Measurements from ENCODE around the gene GPHN. TPM values are rescaled to one million over a fixed set of nuclear protein-coding genes. Genes with fewer than 3 reads are reported as not detected.

GPHN gene
- total and polyA plus RNA-seq, 10 of the 15 experiments (the other 5 are each of a cell fraction or from before 2014, with no cell fraction given), result 22.3 to 48.8 (median 33.1) TPM

GRCh38 chr14:66649498-66649897, 141.6 kb downstream of the GPHN start (continued):
- peak in 1 of 2 experiments; percentile 81; a peak in 2 of 4 replicates for TF ChIP-seq ETV6 (conservative IDR thresholded peaks at IDR 0.05 in 1 of 2, IDR thresholded peaks at IDR 0.05 in 1 of 2; ENCODE audit: borderline replicate concordance in 1 of 2, low read depth in 1 of 2)
- no peak for TF ChIP-seq NFXL1 (IDR thresholded peaks at IDR 0.05; ENCODE audit: borderline replicate concordance)
- TF ChIP-seq DPF2 (IDR thresholded peaks at IDR 0.05), result peak; percentile 90
- peak; percentile 45; the same call in 1 of the 2 replicates for TF ChIP-seq NFYB (IDR thresholded peaks at IDR 0.05; ENCODE audit: insufficient read depth, low read depth, low read length)
- TF ChIP-seq BMI1 (IDR thresholded peaks at IDR 0.05; ENCODE audit: borderline replicate concordance), result peak; percentile 63

- SMC1A ChIA-PET (ENCODE audit: uncharacterized antibody, unreplicated experiment), result interaction anchor here (0.9 to 3.3 kb wide), 14 partner anchors 9 to 155 kb away, joined by 3 to 17 read pairs (median 6); no protein-coding TSS in a partner anchor
- FAIRE-seq (peak; percentile 80), DNase-seq (ENCODE audit: low read depth, low spot score) (peak; percentile 76), ATAC-seq (peak; percentile 79)
- H3K27me3 ChIP-seq (replicated peaks in 1 of 2; ENCODE audit: control insufficient read depth in 2 of 2, insufficient read depth in 2 of 2, low read length in 1 of 2), result no peaks in the 10 kb centered on the region
- RAD21 ChIA-PET (ENCODE audit: unreplicated experiment), result interaction anchor here (1.0 to 2.5 kb wide), 11 partner anchors 10 to 266 kb away, joined by 3 to 15 read pairs (median 4); partner anchors contain the start of gene GPHN
- no peaks in the 10 kb centered on the region; a peak in 1 of 4 replicates for H3K36me3 ChIP-seq (ENCODE audit: control insufficient read depth in 2 of 2, insufficient read depth in 2 of 2, low read length in 1 of 2)
- peak overlapping the region; percentile 54 for H3K4me3 ChIP-seq
- no peaks in the 10 kb centered on the region for H4K20me1 ChIP-seq (ENCODE audit: control insufficient read depth, insufficient read depth)
- peak overlapping the region; percentile 57 for H3K9ac ChIP-seq (ENCODE audit: control insufficient read depth, insufficient read depth, low read length)
- H3K79me2 ChIP-seq (ENCODE audit: control insufficient read depth, insufficient read depth, low read length), result peaks cover 21% of the 10 kb centered on the region
- peak overlapping the region; percentile 30; the same call in 1 of the 2 replicates for H2AFZ ChIP-seq (ENCODE audit: control insufficient read depth, low read depth, low read length)
- peak overlapping the region; percentile 96 for H3K27ac ChIP-seq (ENCODE audit: control insufficient read depth, insufficient read depth)
- POLR2A ChIA-PET, result interaction anchor here (1.1 to 1.2 kb wide), 3 partner anchors 13 to 142 kb away, joined by 3 to 6 read pairs (median 3); partner anchors contain the start of gene GPHN
- peak overlapping the region; percentile 94 for H3K4me2 ChIP-seq (ENCODE audit: control insufficient read depth, insufficient read depth)
- WGBS (ENCODE audit: insufficient coverage, insufficient replicate concordance, low lambda C conversion rate, missing lambda C conversion rate), result 1% methylated on average over 3 of the region's 3 CpGs
- BruUV-seq (replicated peaks), result no TSS peak
- peaks cover 36% of the 10 kb centered on the region for H3K4me1 ChIP-seq (ENCODE audit: control insufficient read depth, insufficient read depth, low read length)
- intact Hi-C loops (cut with micrococcal nuclease; ENCODE audit: unreplicated experiment), result loop anchor here (5.0 kb wide), 1 partner anchor 143 kb away; the partner anchor contains the start of gene GPHN
- CTCF ChIA-PET, result interaction anchor here (0.9 to 2.3 kb wide), 6 partner anchors 10 to 143 kb away, joined by 3 to 11 read pairs (median 4); partner anchors contain the start of gene GPHN
- in situ Hi-C loops (cut with MboI), result no loop called here
- peaks cover 1% of the 10 kb centered on the region; the same call in 2 of the 3 replicates for H3K9me3 ChIP-seq (replicated peaks; ENCODE audit: control insufficient read depth, insufficient read depth, low read length)
- TF ChIP-seq LARP7 (IDR thresholded peaks at IDR 0.05), result no peak
- TF ChIP-seq ASH2L (IDR thresholded peaks at IDR 0.05; ENCODE audit: borderline replicate concordance, low read depth), result peak; percentile 26; the same call in 1 of the 2 replicates
- no peak for TF ChIP-seq NFYA (IDR thresholded peaks at IDR 0.05; ENCODE audit: borderline replicate concordance, low read depth, low read length)
- 0 out of 2 replicates have a peak, but pooled peaks have one; percentile 55 for TF ChIP-seq SMARCA5 (IDR thresholded peaks at IDR 0.05)
- no peak for TF ChIP-seq ZBTB4 (CRISPR knock-in tag; IDR thresholded peaks at IDR 0.05)
- TF ChIP-seq TCF3 (IDR thresholded peaks at IDR 0.05; ENCODE audit: borderline replicate concordance, insufficient read depth, low read depth, low read length), result peak; percentile 73; the same call in 1 of the 2 replicates
- TF ChIP-seq RFX5 (IDR thresholded peaks at IDR 0.05; ENCODE audit: low read depth, low read length), result no peak
- TF ChIP-seq IKZF2 (IDR thresholded peaks at IDR 0.05), result peak; percentile 71 to 73; a peak in 3 of 4 replicates
- TF ChIP-seq JUNB (IDR thresholded peaks at IDR 0.05), result peak; percentile 75
- no peak for TF ChIP-seq NFXL1 (IDR thresholded peaks at IDR 0.05; ENCODE audit: borderline replicate concordance)
- TF ChIP-seq GABPA (IDR thresholded peaks at IDR 0.05; ENCODE audit: low read depth), result 0 out of 2 replicates have a peak, but pooled peaks have one; percentile 39
- no peak for TF ChIP-seq CBX3 (IDR thresholded peaks at IDR 0.05; ENCODE audit: borderline replicate concordance, low read depth)
- peak; percentile 54 for TF ChIP-seq RUNX3 (IDR thresholded peaks at IDR 0.05; ENCODE audit: low read length)
- no peak for TF ChIP-seq HDAC6 (IDR thresholded peaks at IDR 0.05; ENCODE audit: unreplicated experiment)
These were observed 142.6 kb downstream of the GPHN start for GRCh38 chr14:66650491-66650911.
